ENCODE measurements around the gene PSMA5. TPM values are rescaled to one million over a fixed set of nuclear protein-coding genes. Genes with fewer than 3 reads are reported as not detected.

The PSMA5 gene
- total and polyA plus RNA-seq, 8 donors, result 16.1 to 36.2 (median 25.8) TPM

- WGBS, 2 donors, result 81 to 86% methylated on average over 1 of the region's 1 CpG
- H3K27me3 ChIP-seq, result no peaks in the 10 kb centered on the region
- TF ChIP-seq CTCF (IDR thresholded peaks at IDR 0.05), result no peak
- H3K4me3 ChIP-seq, result no peak overlapping the region
- no peaks in the 10 kb centered on the region for H3K4me1 ChIP-seq
- FAIRE-seq (no peak), ATAC-seq (no peak), DNase-seq (no peak)
- no peaks in the 10 kb centered on the region for H3K36me3 ChIP-seq
- no peaks in the 10 kb centered on the region for H3K9me3 ChIP-seq
- intact Hi-C loops (cut with DNase I), result no loop called here
- H3K27ac ChIP-seq, result no peak overlapping the region
Measured at GRCh38 chr1:109444346-109444745, 18.1 kb upstream of the PSMA5 start.

GRCh38 chr1:109443476-109443875 lies 17.2 kb upstream of the PSMA5 start:
- Histone ChIP-seq H3K27ac (no peak overlapping the region), H3K27me3 (no peaks in the 10 kb centered on the region), H3K9me3 (no peaks in the 10 kb centered on the region), H3K4me3 (no peak overlapping the region), H3K4me1 (no peaks in the 10 kb centered on the region), H3K36me3 (no peaks in the 10 kb centered on the region)
- 65 to 86% methylated on average over 2 of the region's 2 CpGs for WGBS, 2 donors
- DNase-seq, result no peak
- ATAC-seq, result no peak
- intact Hi-C loops (cut with DNase I), result no loop called here
- TF ChIP-seq CTCF (IDR thresholded peaks at IDR 0.05), result no peak
- FAIRE-seq, result no peak

- no peaks in the 10 kb centered on the region for H3K36me3 ChIP-seq
- no peaks in the 10 kb centered on the region for H3K4me1 ChIP-seq
- no peaks in the 10 kb centered on the region for H3K9me3 ChIP-seq
- no peak for TF ChIP-seq CTCF (IDR thresholded peaks at IDR 0.05)
- no peaks in the 10 kb centered on the region for H3K27me3 ChIP-seq
- 4 to 24% methylated on average over 1 of the region's 1 CpG for WGBS, 2 donors
- H3K27ac ChIP-seq, result no peak overlapping the region
- ATAC-seq, result no peak
- no peak for DNase-seq
- intact Hi-C loops (cut with DNase I), result no loop called here
- FAIRE-seq, result no peak
- H3K4me3 ChIP-seq, result no peak overlapping the region
Measured at GRCh38 chr1:109441069-109441468, 14.8 kb upstream of the PSMA5 start.

- Histone ChIP-seq H3K9me3 (no peaks in the 10 kb centered on the region), H3K27ac (no peak overlapping the region), H3K4me1 (no peaks in the 10 kb centered on the region), H3K36me3 (no peaks in the 10 kb centered on the region), H3K27me3 (no peaks in the 10 kb centered on the region), H3K4me3 (no peak overlapping the region)
- intact Hi-C loops (cut with DNase I), result no loop called here
- WGBS, 2 donors, result 54 to 72% methylated on average over 3 of the region's 3 CpGs
- DNase-seq (no peak), ATAC-seq (peak in 1 of 4 donors; percentile 69), FAIRE-seq (no peak)
- TF ChIP-seq CTCF (IDR thresholded peaks at IDR 0.05), result no peak
Measured at GRCh38 chr1:109438798-109439297, 12.6 kb upstream of the PSMA5 start.

GRCh38 chr1:109434484-109434883 lies 8.2 kb upstream of the PSMA5 start:
- H3K36me3 ChIP-seq, result no peaks in the 10 kb centered on the region
- no peak for TF ChIP-seq CTCF (IDR thresholded peaks at IDR 0.05)
- WGBS, 2 donors, result 79 to 84% methylated on average over 1 of the region's 1 CpG
- intact Hi-C loops (cut with DNase I), result no loop called here
- no peak for ATAC-seq
- H3K27ac ChIP-seq, result no peak overlapping the region
- no peaks in the 10 kb centered on the region for H3K4me1 ChIP-seq
- no peaks in the 10 kb centered on the region for H3K27me3 ChIP-seq
- FAIRE-seq, result no peak
- no peak for DNase-seq
- H3K4me3 ChIP-seq, result no peak overlapping the region
- no peaks in the 10 kb centered on the region for H3K9me3 ChIP-seq
